NCI-H748 (cell line): ENCODE data around the gene DYRK4.
"Not testable (repeated sequence)": the region's sequence is repeated elsewhere in the genome, so short reads cannot be mapped to it uniquely, and the experiment has no call there.

ENCODE experiments used
- DNase-seq: peaks from one replicate; lab custom pipeline; 2025; ENCODE audit not compliant: unreplicated experiment; lab: John Stamatoyannopoulos, UW

Gene DYRK4, protein sequence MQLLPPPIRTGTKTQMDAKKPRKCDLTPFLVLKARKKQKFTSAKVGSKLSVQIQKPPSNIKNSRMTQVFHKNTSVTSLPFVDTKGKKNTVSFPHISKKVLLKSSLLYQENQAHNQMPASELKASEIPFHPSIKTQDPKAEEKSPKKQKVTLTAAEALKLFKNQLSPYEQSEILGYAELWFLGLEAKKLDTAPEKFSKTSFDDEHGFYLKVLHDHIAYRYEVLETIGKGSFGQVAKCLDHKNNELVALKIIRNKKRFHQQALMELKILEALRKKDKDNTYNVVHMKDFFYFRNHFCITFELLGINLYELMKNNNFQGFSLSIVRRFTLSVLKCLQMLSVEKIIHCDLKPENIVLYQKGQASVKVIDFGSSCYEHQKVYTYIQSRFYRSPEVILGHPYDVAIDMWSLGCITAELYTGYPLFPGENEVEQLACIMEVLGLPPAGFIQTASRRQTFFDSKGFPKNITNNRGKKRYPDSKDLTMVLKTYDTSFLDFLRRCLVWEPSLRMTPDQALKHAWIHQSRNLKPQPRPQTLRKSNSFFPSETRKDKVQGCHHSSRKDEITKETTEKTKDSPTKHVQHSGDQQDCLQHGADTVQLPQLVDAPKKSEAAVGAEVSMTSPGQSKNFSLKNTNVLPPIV

GRCh38 chr12:4562034-4562657 is at the start of gene DYRK4:
Gene DYRK4, plus strand, starts transcription at chr12:4562208. Its CDS starts 38 bp downstream, at chr12:4562246.
- peak; percentile 87 for DNase-seq

- DNase-seq: no peak
Observed at GRCh38 chr12:4518106-4518728, 43.8 kb upstream of the DYRK4 start.

GRCh38 chr12:4523443-4523842 is 38.6 kb upstream of the DYRK4 start:
- not testable (repeated sequence) for DNase-seq

DNA sequence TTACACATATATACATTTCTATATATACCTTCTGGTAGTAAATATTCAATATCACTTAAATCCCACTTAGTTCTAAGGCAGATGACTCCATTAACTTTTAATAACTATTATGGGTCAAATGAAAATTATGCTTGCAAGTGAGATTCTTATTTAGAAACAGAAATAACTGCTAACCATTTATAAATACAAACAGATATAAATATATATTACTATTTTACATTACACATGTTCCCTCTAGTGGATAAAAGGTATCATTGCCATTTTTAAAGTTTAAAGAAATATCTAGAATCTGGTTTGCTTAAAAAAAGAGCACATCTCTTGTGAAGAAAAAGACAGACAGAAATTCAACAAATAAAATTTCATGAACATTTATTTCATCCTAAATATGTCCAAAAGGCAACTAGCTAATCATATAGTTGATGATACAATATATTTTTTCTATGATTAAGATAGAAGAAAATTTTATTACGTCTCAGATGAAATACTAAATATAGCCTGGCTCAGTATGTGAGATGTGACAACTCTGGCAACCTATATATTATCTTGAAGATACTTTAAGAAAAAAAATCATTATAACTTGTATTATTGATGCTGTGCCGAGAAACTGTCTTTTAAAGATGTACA is 35.0 kb upstream of the DYRK4 start:
- no peak for DNase-seq

DNA sequence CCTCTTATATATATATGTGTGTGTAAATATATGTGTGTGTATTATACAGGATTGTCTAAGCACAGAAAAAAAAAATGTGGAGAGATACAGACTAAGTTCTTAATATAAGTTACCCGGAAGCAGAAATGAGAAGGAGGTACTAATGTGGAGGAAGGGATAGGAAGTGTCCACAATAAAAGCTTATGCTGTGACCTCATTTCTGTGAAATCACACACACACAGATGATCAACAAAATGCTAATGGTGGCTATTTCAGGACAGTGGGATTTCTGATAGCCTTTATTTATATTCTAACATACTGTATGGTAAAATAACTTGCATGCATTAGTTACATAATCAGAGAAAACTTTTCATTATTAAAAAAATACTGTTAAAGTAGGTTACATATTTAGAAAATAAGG is 31.8 kb upstream of the DYRK4 start:
- DNase-seq: no peak

- no peak for DNase-seq
Observed at GRCh38 chr12:4530982-4531586, 30.9 kb upstream of the DYRK4 start.

DNA sequence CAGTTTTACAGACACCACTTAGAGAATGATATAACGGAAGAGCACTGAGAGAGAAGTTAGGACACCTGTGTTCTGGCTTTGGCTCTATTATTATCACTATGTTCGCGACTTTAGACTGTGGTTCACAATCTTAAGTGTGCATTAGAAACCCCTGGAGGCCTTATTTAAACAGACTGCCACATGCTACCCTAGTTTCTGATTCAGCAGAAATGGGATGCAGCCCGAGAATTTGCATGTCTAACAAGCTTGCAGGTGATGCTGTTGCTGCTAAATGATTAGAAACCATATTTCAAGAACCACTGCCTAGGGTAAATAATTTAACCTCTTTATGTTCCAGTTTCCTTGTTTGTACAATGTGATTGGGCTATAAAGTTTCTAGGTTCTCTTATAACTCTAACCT is 26.9 kb upstream of the DYRK4 start:
- DNase-seq: no peak

DNA sequence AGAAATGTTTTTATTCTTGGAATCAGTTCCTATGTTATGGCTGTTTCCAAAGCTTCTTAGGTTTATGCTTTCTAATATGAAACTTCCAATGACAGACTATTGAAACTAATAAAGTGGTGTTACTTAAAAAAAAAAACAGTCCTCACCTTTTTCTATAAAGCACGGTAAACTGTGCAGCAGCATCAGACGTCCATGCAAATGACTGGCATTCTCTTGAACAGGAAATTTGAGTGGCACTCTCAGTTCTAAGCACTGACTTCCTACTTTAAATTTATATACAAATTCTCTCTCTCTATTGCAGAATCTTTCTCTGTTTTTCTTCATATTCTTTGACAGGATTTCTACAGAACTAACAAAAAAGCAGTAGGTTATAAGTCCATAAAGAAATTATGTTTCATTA is 26.1 kb upstream of the DYRK4 start:
- no peak for DNase-seq

- peak; percentile 94 for DNase-seq
Observed at GRCh38 chr12:4538207-4539160, 23.5 kb upstream of the DYRK4 start, which contains the start of gene RAD51AP1. Gene RAD51AP1, plus strand, starts transcription at chr12:4538890. Its CDS starts 50 bp downstream, at chr12:4538940.

DNA sequence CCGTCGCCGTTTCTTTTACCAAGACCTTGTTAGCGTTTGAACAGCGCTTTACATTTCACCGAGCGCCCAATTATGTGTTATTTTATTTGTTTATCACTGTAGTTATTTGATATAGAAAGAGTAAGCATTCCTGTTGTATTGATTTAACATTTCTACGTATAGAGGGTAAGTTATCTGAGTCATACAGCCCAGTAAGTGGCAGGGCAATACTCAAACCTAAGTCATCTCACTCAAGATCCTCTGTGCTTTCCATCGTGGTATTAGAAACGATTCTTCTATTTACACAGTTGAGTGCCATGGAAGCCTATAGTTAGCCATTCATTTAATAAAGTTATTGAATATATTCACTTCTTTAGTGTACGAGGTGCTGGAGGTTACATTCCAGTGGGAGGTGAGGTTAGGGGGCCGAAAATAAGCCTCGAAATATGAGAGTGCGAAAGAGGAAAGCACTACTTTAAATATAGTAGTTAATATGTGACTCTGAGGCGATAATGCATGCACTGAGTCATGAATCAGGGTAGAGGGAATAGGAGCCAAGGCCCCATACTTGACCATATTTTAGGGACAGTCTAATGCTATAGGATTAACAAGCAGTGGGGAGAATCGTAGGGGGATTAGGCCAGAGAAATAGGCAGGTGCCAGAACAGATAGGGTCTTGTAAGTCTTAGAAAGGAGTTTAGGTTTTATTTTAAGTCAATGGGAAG is 22.7 kb upstream of the DYRK4 start:
- no peak for DNase-seq

DNA sequence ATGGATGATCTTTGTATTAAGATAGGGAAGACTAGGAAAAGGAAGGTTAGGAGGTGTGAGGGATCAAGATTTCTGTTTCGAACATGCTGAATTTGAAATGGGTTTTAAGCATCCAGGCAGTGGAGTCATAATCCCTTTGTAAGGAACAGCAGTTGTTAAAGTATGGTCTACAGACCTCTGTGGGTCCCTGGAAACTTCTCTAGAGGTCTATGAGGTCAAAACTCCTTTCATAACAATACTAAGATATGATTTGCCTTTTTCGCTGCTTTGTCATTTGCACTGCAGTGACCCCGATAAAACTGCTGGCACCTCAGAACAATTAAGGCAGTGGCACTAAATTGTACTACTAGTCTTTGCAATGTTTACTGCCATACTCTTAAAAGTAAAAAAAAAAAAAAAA is 21.8 kb upstream of the DYRK4 start:
- DNase-seq: no peak

DNA sequence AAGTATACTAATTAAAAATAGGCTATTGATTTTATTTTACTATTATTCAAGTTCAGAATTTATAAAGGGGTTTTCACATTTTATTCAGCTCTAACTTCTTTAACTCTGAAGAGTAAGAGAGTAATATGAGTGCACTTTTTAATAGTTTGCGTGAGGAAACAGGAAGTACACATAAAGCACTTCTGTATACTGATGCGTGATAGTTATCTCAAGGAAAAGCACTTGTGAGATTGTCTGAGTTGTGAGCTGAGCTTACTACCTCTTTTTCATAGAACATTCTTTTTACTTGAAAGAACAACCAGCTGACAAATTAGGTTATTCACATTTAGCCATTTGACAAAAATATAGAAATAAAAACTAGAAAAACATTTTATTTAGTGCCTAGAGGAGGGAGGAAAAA is 21.4 kb upstream of the DYRK4 start:
- DNase-seq: no peak

- no peak for DNase-seq
Observed at GRCh38 chr12:4545195-4545594, 16.8 kb upstream of the DYRK4 start.

GRCh38 chr12:4552191-4552590 is 9.8 kb upstream of the DYRK4 start:
- DNase-seq: no peak

- no peak for DNase-seq
Observed at GRCh38 chr12:4553943-4554342, 8.1 kb upstream of the DYRK4 start.

DNA sequence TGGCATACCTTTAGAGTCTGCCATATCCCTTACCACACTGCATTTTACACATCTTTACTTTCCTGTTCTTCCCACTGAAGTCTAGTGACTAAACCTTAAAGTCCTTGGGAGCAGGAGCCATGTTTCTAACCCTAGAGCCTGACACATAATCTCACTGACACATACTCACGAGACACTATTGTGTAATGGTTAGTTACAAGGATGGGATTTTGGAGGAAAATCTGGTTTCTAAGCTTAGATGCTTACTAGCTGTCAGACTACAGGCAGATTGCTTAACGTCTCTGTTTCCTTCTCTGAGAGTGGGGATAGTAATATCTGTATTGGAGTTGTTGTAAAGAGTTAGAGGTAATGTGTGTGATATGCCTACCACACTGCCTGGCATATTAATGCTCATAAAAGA is 6.2 kb upstream of the DYRK4 start:
- no peak for DNase-seq

DNA sequence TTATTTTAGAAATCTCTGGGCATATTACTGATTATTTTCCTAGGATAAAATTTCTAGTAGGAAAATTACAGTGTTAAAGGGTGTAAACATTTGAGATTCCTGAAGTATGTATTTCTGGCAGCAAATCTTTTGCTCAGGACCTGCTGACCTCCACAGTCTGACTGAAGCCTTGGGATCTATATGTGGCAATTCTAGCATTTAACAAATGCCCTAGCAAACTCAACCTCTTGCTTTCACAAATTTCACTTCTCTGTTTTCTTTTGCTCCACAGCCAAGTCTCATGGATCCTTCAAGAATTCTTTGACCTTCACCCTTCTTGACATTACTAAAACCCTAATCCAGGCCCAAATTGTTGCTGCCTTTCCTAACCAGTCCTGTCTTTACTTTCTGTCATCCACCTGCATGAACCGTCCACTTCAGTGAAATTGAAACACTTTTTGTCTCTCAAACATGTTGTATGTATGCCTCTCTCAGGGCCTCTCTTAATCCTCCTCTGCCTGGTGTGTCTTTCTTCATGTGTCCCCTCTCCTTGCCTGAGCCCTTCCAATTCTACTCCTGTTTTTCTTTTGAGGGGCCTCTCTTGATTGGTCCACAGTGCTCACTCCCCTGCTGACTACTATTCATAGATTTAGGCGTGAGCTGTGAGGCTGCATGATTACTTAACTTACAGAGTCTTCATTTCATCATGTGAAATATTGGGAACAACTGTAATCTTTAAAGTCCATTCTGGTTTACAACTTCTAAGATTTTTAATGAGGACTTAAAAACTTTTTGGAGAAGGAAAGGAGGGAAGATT is 5.1 kb upstream of the DYRK4 start:
- DNase-seq: no peak

GRCh38 chr12:4557586-4557985 is 4.4 kb upstream of the DYRK4 start:
- no peak for DNase-seq
